AG09309 (cell line): ENCODE results near the gene PQBP1.

Source experiments
- DNase-seq: peaks from one replicate; pipeline ENCODE4 v3.0.0-alpha.2; 2010; ENCODE audit warnings: low read depth
- H3K4me3 ChIP-seq: 2 replicates; pipeline ENCODE4 v1.5.1; 2011; ENCODE audit warnings: mild to moderate bottlenecking, low read depth, low read length, moderate library complexity; ENCODE audit not compliant: control insufficient read depth
- CTCF ChIP-seq: IDR thresholded peaks from 2 replicates; pipeline ENCODE4 v1.5.1; 2011; ENCODE audit warnings: mild to moderate bottlenecking, low read depth, low read length, inconsistent platforms; ENCODE audit not compliant: insufficient read depth, control insufficient read depth; ENCODE audit errors: missing control alignments

The PQBP1 gene

DNA sequence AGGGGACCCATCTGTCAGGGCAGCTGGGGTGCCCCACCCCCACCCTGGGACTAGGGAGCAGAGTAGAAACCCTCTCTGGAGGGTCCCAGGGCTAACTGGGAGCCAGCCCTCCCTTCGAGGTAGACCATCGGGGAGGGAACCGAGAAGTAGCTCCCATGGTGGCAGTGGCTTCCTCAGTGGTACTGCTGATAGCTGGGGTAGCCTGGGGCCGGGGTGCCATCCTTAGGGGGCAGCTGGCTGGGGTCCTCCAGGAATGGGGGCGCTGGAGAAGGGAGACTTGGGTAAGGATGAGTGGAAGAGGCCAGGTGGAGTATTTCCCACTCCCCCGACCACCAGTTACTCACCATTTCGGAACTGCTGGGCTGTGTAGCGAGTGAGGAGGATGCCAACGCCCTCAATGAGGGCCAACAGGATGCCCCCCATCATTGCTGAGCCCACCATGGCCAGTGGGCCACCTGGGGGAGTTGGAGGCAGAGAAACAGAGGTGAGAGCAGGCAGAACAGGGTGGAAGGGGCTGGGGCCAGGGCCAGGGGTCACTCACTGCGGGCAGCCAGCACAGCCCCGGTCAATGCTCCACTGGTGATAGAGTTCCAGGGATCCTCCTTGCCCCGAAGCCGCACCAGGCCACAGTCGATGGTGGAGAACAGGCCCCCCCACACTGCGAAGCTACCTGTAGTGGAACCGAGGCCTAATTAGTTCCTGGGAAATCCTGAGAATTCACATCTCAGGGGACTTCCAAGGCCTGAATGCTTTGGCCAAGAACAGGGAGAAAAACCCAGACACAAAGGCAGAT is 4.0 kb upstream of the PQBP1 start:
- no peak for DNase-seq
- H3K4me3 ChIP-seq: no peak overlapping the region
- TF ChIP-seq CTCF: no peak

DNA sequence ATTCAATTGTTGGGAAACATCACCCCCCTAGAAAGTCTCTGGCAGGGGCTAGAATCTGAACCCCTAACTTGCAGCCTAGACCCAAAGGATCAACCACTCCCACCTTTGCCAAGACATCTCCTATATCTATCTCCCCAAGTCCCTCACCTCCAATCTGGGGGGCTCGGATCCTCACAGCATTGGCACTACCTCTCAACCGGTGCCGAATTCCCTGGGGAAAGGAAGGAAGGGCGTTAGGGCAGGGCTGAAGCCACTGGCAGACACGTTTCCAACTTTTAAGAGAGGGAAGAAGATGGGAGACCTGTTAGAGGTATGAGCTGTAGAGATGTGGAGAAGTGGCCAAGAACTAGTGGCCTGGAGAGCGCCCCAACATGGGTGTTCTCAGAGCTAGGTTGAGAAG is 2.8 kb upstream of the PQBP1 start:
- no peak for DNase-seq
- H3K4me3 ChIP-seq: no peak overlapping the region
- TF ChIP-seq CTCF: no peak

DNA sequence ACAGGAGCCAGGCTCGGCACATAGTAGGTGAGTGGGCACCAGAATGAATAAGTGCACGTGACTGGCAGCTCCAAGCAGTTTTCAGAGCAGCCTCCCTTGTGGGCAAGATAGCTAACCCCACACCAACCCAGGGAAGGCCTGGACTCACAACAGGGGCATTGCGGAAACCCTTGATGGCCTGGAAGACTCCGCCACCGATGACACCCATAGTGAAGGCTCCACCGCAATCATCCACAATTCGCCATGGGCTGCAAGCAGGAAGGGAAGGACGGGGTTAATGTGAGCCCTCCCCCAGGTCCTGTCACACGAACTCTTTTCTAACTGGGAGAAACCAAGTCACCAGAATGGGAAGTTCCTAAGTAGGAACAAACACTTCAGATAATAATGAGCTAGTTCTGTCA is 1.1 kb upstream of the PQBP1 start:
- DNase-seq: no peak
- no peak for TF ChIP-seq CTCF
- peak overlapping the region; percentile 89 for H3K4me3 ChIP-seq

- no peak for TF ChIP-seq CTCF
- no peak for DNase-seq
- H3K4me3 ChIP-seq: peak overlapping the region; percentile 89
Measured at GRCh38 chrX:48897157-48897624, 539 bp upstream of the PQBP1 start.

GRCh38 chrX:48899078-48899410 is 1.3 kb downstream of the PQBP1 start:
- TF ChIP-seq CTCF: no peak
- DNase-seq: no peak
- H3K4me3 ChIP-seq: no peak overlapping the region

DNA sequence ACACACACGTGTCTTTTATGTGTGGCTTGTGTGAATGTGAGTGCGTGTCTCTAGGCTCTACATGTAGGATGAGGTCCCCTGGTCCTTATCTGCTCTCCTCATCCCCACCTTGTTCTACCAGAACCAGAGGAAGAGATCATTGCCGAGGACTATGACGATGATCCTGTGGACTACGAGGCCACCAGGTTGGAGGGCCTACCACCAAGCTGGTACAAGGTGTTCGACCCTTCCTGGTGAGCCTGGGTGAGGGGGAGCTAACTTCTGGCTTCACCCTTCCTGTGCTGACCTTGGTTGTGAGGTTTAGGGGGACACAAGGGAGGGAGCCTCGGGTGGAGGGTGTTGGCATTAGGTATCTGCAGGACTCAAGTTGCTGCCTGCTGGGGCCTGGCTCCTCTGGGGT is 3.3 kb downstream of the PQBP1 start:
- no peak for TF ChIP-seq CTCF
- no peak overlapping the region for H3K4me3 ChIP-seq
- DNase-seq: no peak

DNA sequence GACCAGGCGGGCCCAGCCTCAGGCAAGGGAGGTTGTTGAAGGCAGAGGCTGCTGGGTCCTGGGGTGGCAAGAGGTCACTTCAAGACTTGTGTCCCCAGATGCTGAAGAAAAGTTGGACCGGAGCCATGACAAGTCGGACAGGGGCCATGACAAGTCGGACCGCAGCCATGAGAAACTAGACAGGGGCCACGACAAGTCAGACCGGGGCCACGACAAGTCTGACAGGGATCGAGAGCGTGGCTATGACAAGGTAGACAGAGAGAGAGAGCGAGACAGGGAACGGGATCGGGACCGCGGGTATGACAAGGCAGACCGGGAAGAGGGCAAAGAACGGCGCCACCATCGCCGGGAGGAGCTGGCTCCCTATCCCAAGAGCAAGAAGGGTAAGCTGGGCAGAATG is 4.4 kb downstream of the PQBP1 start:
- no peak overlapping the region for H3K4me3 ChIP-seq
- no peak for TF ChIP-seq CTCF
- no peak for DNase-seq
